T-helper 1 cell (primary cell): ENCODE data around the gene MPP2.

Experiments
- DNase-seq, 5 donors: peaks; one replicate each; pipeline ENCODE4 v3.0.0-alpha.2; 2012 to 2020

Gene MPP2

DNA sequence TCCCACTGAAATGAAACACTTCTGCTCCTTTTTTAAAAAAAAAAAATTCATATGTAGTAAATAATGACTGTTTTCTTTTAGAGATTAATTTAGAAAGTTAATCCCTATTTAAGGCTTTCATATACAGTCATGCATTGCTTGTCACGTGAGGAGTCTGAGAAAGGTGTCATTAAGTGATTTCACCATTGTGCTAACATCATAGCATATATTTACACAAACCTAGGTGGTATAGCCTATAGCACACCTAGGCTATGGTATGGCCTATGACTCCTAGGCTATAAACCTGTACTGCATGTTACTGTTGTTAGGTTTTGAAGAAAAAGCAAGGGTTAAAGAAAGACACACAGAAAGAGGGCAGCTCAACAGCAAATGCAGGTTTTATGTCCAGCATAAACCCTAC is 21.3 kb upstream of the MPP2 start:
- DNase-seq = no peak

DNA sequence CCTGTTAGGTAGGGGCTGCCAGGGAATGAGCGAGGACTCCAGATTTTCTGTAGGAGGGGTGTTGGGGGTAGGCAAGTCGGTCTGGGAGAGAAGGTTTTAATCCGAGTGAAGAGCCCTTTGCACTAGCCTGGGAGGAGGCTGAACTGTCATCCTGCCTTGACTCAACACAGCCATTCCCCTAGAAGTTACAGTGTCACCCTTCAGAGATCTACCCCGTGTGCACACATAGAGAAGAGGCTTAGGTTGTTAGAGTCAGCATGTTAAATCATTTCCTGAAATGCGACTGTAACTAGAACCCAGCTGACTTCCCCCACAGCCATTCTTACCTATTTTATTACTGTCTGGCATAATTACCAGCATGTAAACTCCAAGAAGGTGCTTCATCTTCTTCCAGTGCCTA is 20.6 kb upstream of the MPP2 start:
- peak in 1 of 5 donors; percentile 48 for DNase-seq

DNA sequence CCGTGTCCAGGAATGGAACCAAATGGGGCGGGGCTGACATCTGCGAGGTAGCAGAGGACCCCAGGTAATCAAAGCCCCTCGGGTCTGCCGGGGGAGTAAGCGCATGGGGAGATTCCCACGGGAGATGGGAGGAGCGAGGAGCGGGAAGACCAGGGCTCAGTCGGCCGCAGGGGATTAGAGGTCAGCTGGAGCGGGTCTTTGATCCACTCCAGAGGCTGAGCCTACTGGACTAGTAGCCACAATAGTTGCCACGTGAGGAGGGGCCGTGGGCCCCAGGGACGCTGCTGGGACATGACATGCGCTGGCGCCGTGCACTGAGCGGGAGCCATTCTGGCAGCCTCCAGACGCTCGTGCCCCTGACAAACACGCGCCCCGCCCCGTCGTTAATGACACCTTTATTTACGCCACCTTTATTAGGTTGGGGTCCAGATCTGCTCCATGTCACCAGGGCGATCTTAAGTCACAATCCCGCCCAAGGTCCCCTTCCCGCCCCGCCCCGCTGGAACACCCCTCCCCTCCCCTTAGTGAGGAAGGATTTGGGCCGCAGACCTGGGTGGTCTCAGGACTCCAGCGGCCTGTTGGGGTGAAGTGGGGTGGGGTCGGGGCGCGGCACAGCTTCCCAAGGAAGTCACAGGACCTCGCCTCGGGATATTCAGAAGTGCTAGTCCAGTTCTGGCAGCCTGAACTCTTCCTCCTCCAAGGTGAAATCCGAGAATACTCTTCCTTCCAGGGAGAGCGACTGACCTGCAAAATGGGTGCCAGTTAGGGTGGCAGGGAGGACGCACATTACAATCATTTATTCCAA is 19.9 kb upstream of the MPP2 start:
- no peak for DNase-seq

DNA sequence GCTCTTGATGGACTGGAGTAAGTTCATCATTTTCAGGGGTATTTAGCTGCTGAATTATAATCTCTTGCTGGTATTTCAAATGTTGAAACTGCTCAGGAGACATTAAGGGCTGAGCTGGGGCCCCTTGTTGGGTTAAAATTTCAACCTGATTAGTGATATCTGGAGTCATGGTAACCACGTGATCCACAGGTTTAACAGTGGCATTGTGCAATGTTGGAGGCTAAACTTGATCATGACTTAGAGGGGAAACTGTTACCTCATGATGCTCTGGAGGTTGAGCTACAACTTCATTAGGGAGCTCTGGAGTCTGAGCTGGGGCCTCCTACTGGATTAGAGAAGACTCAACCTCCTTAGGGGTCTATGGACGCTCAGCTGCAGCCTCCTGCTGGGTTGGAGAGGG is 17.2 kb upstream of the MPP2 start:
- DNase-seq = no peak

DNA sequence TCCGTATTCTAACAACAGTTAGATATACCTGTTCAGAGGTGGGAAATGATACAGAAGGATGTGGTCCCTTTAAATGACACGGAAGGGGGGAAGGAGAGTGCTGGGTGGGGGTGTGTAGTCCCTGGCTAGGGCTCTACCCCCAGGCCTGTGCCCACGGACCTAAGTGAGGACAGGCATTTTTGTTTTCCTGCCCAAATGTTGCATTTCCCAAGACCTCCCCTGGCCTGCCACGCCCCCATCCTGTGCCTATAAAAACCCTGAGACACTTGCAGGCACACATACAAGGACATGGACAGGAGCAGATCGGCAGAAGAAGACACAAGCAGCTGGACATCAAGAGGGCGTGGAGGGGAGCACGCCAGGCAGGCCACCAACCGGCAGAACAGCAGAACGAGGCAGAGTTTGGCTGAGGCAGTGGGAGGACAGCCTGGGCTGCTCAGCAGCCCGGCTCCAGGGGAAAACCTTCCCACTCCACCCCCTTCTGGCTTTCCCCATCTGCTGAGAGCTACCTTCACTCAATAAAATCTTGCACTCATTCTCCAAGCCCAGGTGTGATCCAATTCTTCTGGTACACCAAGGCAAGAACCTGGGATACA is 13.3 kb upstream of the MPP2 start:
- DNase-seq = no peak

DNA sequence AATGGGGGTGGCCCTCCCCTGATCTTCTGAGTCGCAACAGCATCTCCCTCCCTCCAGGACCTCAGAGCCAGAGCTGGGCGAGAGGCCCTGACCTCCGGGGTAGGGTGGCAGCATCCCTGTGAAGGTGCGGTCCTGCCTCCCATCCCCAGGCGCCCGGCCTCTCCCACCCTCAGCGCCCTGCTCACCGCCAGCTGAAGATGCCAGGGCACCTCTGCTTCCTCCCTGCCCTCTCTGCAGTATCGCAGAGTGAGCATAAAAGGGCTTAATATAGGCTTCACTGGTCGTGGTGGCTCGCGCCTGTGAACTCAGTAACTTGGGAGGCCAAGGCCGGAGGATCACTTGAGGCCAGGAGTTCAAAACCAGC is 10.7 kb upstream of the MPP2 start:
- no peak for DNase-seq

DNA sequence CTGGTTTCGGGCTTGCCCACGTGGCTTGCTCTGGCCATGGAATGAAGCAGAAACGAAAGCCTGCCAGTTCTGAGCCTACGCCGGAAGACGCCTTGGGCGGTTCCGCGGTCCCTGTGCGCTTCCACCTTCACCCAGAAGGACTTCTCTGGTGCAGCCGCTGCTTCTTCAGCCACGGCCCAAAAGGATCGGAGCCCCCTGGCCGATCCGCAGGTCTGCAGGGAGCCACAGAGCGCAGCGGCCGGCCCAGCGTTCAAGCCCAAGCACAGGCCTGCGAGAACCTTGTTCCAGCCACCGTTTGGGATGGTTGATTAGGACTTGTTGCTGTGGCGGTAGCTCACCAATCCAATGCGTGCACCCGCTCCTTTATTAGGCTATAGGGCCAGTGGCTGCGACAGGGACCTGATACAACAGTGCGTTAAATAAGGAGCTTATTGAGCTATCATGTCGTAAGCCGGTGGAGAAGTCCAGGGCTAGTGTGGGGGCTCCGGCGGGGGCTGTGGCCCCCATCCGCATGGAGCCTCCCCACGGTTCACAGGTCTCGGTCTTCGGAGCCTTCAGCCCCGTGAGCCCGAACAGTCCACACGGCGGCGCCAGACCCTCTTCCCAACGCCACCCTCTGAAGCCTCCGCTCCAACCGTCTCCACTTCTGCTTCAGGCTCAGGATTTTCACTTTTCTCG is 10.2 kb upstream of the MPP2 start:
- DNase-seq = peak in 3 of 5 donors; percentile 26 to 60 (median 37)

DNA sequence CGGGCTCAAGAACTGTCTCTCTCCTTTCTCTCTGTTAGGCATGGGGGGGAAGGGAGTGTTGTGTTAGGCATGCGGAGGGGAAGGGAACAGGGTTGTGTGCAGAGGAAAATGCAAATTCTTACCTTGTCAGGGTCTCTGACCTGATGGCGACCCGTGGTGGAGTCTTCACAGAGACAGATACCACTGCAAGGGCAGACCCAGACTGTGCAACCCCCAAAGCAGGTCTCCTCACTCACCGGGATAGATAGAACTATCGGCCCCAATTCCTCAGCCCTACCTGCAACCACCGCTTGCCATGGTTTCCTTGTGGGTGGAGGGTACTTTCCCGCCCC is 9.6 kb upstream of the MPP2 start:
- no peak for DNase-seq

DNA sequence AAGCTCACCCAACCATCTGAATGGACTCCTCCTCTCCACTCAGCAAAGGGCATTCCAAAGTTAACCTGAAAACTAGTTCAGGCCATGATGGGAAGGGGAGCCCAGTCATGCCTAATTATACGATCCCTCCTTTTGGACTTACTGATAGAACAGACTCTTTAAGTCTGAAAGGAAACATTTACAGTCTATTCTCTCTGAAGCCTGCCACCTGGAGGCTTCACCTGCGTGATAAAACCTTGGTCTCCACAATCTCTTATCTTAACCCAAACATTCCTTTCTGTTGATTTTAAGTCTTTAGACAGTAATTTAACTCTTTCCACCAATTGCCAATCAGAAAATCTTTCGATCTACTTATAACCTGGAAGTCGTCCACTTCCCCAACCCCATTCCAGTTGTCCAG is 9.0 kb upstream of the MPP2 start:
- no peak for DNase-seq

DNA sequence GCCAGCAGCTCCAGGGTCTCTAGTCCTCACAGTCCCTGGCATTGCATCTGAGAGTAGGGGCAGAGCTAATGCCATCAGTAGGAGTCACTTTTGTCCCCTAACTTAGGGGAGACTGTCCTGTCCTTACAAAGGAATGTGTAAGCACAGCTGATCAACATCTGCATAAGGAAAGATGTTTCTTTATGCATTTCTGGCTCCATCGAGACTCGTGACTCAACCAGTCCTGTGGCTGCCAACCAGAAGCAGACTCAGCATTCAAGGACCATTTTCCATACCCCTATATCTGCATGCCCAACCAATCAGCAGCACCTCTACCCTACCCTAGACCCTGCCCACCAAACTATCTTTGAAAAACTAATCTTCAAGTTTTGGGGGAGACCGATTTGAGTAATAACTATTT is 8.2 kb upstream of the MPP2 start:
- no peak for DNase-seq

DNA sequence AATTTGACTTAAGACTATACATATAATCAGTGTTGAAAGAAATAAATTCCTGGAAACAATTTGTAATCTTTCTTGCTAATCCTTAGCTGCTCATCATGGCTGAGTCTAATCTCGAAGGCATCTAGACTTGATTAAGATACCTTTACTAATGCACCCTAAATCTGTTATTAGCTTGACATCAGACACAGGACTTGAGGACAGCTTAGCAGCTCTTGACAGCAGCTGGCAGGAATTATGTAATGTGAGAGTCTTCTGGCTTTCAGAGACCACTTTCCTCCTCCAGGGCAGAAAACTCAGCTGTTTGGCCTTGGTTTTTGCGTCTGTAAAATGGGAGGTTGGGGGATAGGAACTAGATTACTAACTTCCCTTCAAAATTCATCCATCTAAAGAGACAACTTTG is 7.1 kb upstream of the MPP2 start:
- no peak for DNase-seq

DNA sequence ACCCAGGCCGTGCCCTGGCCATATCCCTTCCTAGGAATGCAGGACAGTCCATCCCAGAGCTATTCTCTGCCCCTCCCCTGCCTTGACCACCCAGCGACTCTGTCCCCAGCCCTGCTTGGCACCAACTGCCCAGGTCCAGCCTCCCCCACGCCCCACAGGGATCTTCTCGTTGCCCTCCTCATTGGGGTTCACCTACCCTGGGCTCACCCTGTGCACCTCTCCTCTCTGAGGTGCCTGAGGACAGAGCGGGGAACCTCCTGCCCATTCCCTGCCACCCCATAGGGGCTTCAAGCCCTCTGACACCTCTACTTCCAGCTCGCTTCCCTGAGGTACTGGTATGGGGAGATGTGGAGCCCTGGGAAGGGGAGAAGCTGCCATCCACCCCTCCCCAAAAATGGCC is 6.2 kb upstream of the MPP2 start:
- no peak for DNase-seq

DNA sequence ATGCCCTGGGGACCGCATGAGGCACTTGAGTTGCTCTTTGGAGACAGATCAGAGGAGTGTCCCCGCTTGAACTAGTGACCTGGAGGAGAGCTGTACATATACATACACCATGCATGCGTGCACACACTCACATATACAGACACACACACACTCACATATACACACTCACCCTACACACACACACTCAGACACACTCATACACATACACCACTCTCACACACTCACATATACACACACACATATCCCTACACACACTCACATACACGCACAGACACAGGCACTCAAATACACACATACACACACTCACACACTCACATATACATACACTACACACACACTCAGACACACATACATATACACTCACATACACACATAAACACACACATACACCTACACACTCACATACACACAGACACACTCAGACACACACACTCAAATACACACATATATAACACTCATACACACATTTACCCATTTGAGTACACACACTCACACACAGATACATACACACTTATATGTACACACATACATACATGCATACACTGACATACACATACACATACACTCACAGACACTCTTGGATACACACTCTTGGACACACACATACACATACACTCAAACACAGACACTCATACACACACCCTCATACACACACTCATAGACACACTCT is 5.4 kb upstream of the MPP2 start:
- DNase-seq = no peak

DNA sequence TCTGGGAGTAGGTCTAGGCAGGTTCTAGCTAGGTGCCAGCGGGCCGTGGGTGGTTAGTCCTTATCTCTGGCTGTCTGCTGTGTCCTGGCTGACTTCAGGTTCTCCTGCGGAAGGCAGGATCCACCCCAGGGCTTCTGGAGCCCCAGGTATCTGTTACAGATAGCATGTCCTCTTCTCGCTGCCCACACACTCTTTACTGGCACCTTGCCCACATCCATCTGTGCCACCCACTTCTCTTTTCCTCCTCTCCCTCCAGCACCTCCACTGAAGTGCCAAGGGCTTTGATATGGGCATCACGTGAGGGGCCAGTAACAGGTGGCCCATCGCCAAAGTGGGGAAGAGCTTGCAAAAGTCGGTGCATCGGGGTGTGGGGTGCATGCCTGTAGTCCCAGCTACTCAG is 4.6 kb upstream of the MPP2 start:
- no peak for DNase-seq

DNA sequence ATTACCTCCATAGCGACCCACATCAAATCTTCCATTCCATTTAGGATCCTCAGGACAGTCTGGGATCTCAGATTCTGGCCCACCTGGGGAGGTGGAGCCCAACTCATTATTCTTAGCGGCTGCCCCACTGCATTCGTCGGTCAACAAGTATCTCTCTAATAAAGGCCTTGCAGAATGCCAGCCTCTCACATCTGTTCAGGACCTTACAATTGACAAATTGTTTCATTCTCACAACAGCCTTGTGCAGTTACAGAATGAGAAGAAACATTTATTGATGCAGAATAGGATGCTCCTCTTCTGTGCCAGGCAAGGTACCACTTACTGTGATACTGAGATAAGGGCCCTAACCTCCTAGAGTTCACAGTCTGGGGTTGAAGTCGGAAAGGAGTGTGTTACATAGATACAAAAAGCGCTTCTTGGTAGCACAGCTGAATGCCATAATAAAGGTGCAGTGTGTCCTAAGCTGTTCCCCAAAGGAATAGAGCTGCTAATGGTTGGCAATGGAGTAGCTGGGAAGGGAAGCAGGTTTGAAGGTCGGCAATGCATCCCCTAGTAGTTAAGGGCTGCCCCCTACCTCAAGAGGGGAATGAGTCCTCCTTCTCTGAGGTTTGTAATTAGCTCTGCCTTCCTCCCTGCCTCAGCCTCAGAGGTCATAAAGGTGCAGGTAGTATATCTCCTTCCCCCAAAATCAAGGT is 2.3 kb upstream of the MPP2 start:
- no peak for DNase-seq

DNA sequence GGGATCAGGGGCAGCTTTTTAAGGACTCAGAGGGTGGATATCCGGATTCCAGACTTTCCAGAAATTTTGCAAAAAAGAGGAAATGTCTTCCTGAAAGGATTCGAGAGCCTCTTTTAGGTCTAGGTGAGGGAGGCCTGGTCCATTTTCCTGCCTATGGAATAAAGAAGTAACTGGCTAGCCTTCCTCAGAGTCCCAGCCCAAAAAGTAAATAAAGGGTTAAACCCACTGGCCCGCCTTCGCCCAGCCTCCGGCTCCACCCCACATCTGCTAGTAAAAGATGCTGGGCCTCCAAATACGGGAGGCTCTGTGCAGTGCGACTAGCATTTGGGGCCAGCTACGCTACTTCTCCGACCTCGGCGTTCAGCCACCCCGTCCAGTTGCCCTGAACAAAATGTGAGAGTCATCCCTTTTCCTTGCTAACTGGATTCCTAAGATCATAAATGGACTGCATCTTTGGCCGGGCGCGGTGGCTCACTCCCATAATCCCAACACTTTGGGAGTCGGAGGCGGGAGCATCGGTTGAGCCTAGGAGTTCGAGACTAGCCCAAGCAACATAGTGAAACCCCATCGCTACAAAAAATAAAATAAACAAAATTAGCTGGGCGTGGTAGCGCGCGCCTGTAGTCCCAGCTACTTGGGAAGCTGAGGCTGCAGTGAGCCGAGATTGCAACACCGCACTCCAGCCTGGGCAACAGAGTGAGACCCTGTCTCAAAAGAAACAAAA is 824 bp upstream of the MPP2 start:
- peak in 3 of 5 donors; percentile 24 to 41 (median 31) for DNase-seq

DNA sequence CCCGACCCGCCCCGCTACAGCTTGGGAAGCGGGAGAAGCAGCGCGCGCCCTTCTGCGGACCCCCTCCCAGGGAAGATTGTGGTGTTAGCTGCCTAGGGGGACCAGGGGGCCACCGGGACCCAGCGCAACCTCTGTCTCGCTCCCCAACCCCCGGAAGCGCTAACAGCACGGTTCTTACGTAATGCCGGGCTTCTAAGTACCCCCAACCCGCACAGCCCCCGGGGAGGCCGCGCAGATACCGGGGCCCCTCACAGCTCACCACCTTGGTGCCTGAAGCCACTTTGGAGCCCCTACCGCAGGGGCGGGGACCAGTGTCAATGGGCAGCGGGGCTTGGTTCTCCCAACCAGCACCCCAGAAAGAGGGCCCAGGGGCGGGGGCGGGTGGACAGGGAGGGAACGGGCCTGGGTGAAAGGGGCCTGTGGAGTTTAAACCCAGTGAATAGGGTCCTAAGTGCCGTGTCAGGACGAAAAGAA is 348 bp downstream of the MPP2 start:
- peak in 2 of 5 donors; percentile 17 to 18 for DNase-seq

DNA sequence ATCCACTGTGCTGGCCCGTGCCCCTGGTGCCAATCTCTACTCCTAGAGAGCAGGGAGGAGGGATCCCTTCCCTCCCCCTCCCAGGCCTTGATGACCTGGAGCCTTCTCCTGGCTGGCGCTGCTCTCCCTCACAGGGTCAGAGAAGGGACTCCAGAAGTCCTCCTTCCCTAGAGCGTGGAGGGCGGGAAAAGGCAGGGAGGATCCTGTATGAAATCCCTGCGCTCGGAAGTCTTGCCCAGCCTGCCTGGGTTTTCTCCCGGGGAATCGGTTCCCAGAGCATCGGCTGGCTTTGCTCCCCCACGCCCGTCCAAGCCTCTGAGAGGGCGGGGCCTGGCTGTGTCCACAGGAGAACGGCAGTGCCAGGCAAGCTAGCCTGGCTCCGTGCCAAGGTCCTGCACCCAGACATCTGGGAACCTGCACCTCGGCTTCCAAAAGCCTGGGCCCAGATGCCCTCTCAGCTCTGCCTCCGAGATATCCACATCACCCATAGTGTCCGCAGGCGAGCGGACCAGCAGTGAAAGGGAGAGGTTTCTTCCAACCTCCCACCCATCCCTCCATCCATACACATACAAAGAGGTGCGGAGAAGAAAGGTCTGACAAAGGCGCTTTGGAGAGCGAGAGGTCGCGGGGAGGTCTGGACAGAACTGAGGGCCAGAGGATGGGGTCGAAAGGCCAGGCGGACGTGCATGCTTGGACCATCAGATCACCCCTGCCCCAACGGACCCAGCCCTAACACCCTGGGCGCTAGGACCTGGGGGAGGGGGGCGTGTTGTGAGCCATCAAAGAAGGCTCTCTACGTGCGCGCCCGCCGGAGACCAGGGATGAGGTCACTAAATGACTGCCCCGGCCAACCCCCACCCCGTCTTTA is 1.1 kb downstream of the MPP2 start:
- peak in 2 of 5 donors; percentile 25 to 29 for DNase-seq

DNA sequence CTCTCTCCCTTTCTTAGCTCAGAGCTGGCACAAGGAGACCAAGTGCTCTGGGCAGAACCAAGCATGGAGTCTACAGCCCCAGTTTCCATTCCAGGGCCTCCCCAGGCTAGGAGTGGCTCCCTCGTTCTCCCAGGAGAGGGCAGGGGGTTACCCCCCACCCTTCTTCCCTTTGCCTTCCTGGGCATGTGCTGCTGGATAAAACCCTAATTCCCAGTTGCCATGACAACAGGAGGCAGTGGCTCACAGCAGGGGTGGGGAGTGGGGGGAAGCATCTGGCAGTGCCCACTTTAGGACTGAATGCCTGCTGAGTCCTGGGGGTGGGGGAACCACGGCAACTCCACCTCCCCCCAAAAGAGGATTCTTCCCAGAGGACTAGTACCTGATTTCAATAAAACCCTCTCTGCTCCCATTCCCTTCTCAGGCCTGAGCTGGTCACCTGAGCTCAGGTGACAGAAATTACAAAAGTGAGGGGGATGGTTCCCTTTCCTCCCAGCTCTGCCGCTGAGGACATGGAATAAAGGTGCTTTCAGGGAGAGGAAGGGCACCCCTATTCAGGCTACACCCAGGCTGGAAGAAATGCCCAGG is 1.8 kb downstream of the MPP2 start:
- no peak for DNase-seq

DNA sequence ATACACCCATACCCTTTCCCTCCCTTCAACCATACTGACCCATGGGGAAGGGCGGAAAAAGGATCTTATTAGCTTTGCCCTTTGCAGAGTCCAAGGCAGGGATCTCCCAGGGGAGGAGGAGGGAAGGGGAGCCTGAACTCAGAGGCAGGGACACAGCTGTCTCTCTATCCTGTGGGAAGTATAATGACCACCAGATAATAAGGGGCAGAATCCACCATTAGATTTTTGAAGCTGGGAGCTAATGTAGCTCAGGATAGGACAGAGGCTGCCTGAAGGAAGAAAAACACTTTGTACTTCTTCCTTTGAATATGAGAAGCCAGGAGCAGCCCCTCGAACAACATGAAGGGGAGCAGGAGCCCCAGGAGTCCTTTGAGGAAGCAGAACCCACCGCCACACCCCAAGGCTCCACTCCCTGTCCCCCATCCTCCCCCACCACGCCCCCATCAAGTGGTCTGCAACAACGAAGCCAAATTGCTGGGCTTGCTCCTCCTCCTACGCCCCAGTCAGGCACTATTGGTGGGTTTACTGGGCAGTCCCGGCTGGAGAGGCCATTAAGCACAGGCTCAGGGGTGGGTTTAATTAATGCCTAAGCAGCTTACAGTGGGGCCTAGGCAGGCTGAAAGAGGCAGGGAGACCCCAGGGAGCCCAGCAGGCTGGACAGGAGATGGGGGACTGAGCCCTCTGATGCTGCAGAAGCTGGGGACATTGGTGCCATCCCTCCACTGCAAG is 5.3 kb downstream of the MPP2 start:
- no peak for DNase-seq
